ENCODE data around the gene NOL3. TPM values are rescaled to one million over a fixed set of nuclear protein-coding genes. Genes with fewer than 3 reads are reported as not detected.
A peak's percentile ranks its signal among the peaks of the same experiment; 100 is the strongest.

Gene NOL3
- total RNA-seq, 1 experiment from 2014 or later: 91.6 TPM

DNA sequence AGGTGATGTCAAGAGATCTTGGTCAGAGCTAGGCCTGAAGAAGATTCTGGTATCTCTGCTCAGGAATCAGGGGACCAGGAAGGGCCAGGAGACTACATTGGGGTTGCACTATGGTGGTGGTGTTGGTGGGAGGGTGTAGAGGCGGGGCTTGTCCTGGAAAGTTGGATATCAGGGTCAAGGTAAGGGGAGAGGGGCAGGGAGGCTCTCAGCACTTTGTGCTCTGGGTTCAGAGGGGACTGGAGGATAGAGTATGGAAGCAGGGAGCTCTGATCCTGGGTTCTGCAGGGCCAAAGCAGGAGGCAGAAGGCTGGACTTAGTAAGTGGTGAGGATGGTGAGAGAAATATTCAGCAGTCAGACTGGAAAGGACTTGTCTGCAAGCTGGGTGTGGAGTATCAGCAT, 3.0 kb downstream of the NOL3 start:
- peak overlapping the region; percentile 69 for H3K27ac ChIP-seq (ENCODE audit: low read length)
- H3K9ac ChIP-seq (ENCODE audit: low read length): peak overlapping the region; percentile 65; the same call in 1 of the 2 replicates
- peak overlapping the region; percentile 97 for H3K4me2 ChIP-seq (ENCODE audit: low read length)
- no peaks in the 10 kb centered on the region for H3F3A ChIP-seq (ENCODE audit: low read length, unreplicated experiment)
- no peaks in the 10 kb centered on the region for H3K27me3 ChIP-seq (ENCODE audit: low read length)
- CTCF ChIA-PET: interaction anchor here (1.0 kb wide), 1 partner anchor 11 kb away, joined by 7 read pairs; no protein-coding TSS in a partner anchor
- no peaks in the 10 kb centered on the region for H4K20me1 ChIP-seq (ENCODE audit: low read length)
- POLR2A ChIA-PET (ENCODE audit: unreplicated experiment): interaction anchor here (0.6 kb wide), 1 partner anchor 556 kb away, joined by 4 read pairs; no protein-coding TSS in a partner anchor
- H3K9me3 ChIP-seq (ENCODE audit: low read length): no peaks in the 10 kb centered on the region
- H3K9me2 ChIP-seq (replicated peaks; ENCODE audit: low read length): no peaks in the 10 kb centered on the region
- peak overlapping the region; percentile 54 for H2AFZ ChIP-seq (ENCODE audit: low read length)
- H3K36me3 ChIP-seq (ENCODE audit: low read depth, low read length): no peaks in the 10 kb centered on the region
- TF ChIP-seq EZH2phosphoT487 (IDR thresholded peaks at IDR 0.05; ENCODE audit: borderline replicate concordance, low read length): no peak
- TF ChIP-seq, protein P1, sequence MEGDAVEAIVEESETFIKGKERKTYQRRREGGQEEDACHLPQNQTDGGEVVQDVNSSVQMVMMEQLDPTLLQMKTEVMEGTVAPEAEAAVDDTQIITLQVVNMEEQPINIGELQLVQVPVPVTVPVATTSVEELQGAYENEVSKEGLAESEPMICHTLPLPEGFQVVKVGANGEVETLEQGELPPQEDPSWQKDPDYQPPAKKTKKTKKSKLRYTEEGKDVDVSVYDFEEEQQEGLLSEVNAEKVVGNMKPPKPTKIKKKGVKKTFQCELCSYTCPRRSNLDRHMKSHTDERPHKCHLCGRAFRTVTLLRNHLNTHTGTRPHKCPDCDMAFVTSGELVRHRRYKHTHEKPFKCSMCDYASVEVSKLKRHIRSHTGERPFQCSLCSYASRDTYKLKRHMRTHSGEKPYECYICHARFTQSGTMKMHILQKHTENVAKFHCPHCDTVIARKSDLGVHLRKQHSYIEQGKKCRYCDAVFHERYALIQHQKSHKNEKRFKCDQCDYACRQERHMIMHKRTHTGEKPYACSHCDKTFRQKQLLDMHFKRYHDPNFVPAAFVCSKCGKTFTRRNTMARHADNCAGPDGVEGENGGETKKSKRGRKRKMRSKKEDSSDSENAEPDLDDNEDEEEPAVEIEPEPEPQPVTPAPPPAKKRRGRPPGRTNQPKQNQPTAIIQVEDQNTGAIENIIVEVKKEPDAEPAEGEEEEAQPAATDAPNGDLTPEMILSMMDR (conservative IDR thresholded peaks at IDR 0.05; ENCODE audit: low read depth, low read length): no peak
- no peak for TF ChIP-seq EZH2 (IDR thresholded peaks at IDR 0.05; ENCODE audit: low read length, unreplicated experiment)
- no TSS peak for BruUV-seq (replicated peaks)
- no peak for ATAC-seq
- H3K79me2 ChIP-seq (ENCODE audit: low read length): peaks cover 22% of the 10 kb centered on the region
- no peak for DNase-seq
- H3K4me3 ChIP-seq (ENCODE audit: low read length): peak overlapping the region; percentile 71
- peaks cover 44% of the 10 kb centered on the region for H3K4me1 ChIP-seq (ENCODE audit: insufficient read depth, low read length)
- intact Hi-C loops (cut with micrococcal nuclease): no loop called here

DNA sequence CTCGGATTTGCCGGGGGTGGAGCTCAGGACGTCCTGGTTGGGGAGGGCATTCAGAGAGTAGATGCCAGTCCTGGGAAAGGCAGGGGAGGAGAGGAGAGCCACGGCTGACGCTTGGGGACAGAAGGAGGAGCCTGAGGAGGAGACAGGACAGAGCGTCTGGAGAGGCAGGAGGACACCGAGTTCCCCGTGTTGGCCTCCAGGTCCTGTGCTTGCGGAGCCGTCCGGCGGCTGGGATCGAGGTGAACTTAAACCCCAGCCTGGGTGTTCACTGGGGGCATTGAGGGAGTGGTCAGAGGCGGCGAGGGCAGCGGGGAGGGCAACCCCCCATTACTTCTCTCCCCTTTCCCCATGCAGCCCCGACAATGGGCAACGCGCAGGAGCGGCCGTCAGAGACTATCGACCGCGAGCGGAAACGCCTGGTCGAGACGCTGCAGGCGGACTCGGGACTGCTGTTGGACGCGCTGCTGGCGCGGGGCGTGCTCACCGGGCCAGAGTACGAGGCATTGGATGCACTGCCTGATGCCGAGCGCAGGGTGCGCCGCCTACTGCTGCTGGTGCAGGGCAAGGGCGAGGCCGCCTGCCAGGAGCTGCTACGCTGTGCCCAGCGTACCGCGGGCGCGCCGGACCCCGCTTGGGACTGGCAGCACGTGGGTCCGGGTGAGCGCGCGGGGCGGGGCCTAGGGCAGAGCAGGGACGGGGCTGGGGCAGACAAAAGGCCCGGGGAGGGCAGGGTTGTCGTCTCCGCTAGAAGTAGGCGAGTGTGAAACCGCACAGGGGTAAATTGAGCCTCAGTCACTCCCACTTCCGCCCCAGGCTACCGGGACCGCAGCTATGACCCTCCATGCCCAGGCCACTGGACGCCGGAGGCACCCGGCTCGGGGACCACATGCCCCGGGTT, 3.7 kb downstream of the NOL3 start:
- Histone ChIP-seq H3K9me3 (ENCODE audit: low read length) (no peaks in the 10 kb centered on the region), H3K4me1 (ENCODE audit: insufficient read depth, low read length) (peaks cover 51% of the 10 kb centered on the region), H3K9ac (ENCODE audit: low read length) (peak overlapping the region; percentile 65), H3K4me2 (ENCODE audit: low read length) (peak overlapping the region; percentile 97), H3K9me2 (replicated peaks; ENCODE audit: low read length) (no peaks in the 10 kb centered on the region), H3F3A (ENCODE audit: low read length, unreplicated experiment) (no peaks in the 10 kb centered on the region), H3K36me3 (ENCODE audit: low read depth, low read length) (no peaks in the 10 kb centered on the region), H3K27me3 (ENCODE audit: low read length) (no peaks in the 10 kb centered on the region), H3K27ac (ENCODE audit: low read length) (peak overlapping the region; percentile 69), H3K4me3 (ENCODE audit: low read length) (peak overlapping the region; percentile 71), H4K20me1 (ENCODE audit: low read length) (no peaks in the 10 kb centered on the region), H3K79me2 (ENCODE audit: low read length) (peaks cover 22% of the 10 kb centered on the region), H2AFZ (ENCODE audit: low read length) (peak overlapping the region; percentile 54)
- peak; percentile 95 for TF ChIP-seq EZH2phosphoT487 (IDR thresholded peaks at IDR 0.05; ENCODE audit: borderline replicate concordance, low read length)
- TF ChIP-seq, protein P1 (conservative IDR thresholded peaks at IDR 0.05; ENCODE audit: low read depth, low read length): peak; percentile 16; the same call in 1 of the 2 replicates
- TF ChIP-seq EZH2 (IDR thresholded peaks at IDR 0.05; ENCODE audit: low read length, unreplicated experiment): no peak
- ChIA-PET POLR2A (ENCODE audit: unreplicated experiment) (interaction anchor here (0.6 kb wide), 1 partner anchor 556 kb away, joined by 4 read pairs; no protein-coding TSS in a partner anchor), CTCF (interaction anchor here (1.0 kb wide), 1 partner anchor 11 kb away, joined by 7 read pairs; no protein-coding TSS in a partner anchor)
- BruUV-seq (replicated peaks): no TSS peak
- DNase-seq: peak; percentile 87
- ATAC-seq: peak; percentile 67
- intact Hi-C loops (cut with micrococcal nuclease): loop anchor here (2.0 kb wide), 1 partner anchor 13 kb away; no protein-coding TSS in a partner anchor

Measured in PC-3 (cell line).